Gastrocnemius medialis (tissue), 4 donors: ENCODE data around the gene SRM.

Source experiments
- CTCF ChIP-seq, 5 experiments: fragments of 450-650 bp in 3 of 5; fragments of 200-600 bp in 2 of 5; sonication (generic) in 2 of 5; IDR thresholded peaks in 4 of 5; conservative IDR thresholded peaks in 1 of 5; 1 replicate in 4 of 5; 2 replicates in 1 of 5; pipeline ENCODE4 v1.5.1; 2016 to 2019; ENCODE audit warnings: antibody characterized with exemption in 5 of 5, mild to moderate bottlenecking in 3 of 5, moderate library complexity in 3 of 5
- POLR2A ChIP-seq, 2 donors: fragments of 450-650 bp; IDR thresholded peaks; one replicate each; pipeline ENCODE4 v1.6.1; 2017; ENCODE audit warnings: antibody characterized with exemption in 2 of 2, mild to moderate bottlenecking in 2 of 2, moderate library complexity in 2 of 2

GRCh38 chr1:11042995-11043874 is 16.6 kb downstream of the SRM start:
- TF ChIP-seq CTCF (IDR thresholded peaks at IDR 0.05 in 4 of 5, conservative IDR thresholded peaks at IDR 0.05 in 1 of 5) (no peak), POLR2A (IDR thresholded peaks at IDR 0.05) (no peak)
